Keratinocyte (primary cell): ENCODE results near the gene SYNGR1. TPM values are rescaled to one million over a fixed set of nuclear protein-coding genes. Genes with fewer than 3 reads are reported as not detected.

Source experiments
- DNase-seq: peaks from one replicate; pipeline ENCODE4 v3.0.0-alpha.2; 2011; ENCODE audit warnings: low read depth, missing footprints, low spot score
- FAIRE-seq: peaks from 2 replicates; lab custom pipeline; 2011; peaks lifted over from hg19 to GRCh38; lab: Jason Lieb, UNC
- H2AFZ ChIP-seq: 2 replicates; pipeline ENCODE4 v1.6.0; 2012; ENCODE audit warnings: low read length, control low read depth, inconsistent platforms; ENCODE audit not compliant: control insufficient read depth
- H3K27ac ChIP-seq: 2 replicates; pipeline ENCODE4 v1.5.1; 2011; ENCODE audit warnings: low read length; ENCODE audit not compliant: control insufficient read depth, insufficient read depth
- H3K27me3 ChIP-seq: 3 replicates; pipeline ENCODE4 v1.6.0; 2011; ENCODE audit warnings: low read length; ENCODE audit not compliant: control insufficient read depth, insufficient read depth; ENCODE audit errors: extremely low read depth
- H3K36me3 ChIP-seq, 2 experiments: 2 replicates in 1 of 2; 3 replicates in 1 of 2; pipeline ENCODE4 v1.5.1; 2011; ENCODE audit warnings: low read length in 2 of 2, mild to moderate bottlenecking in 1 of 2; ENCODE audit not compliant: control insufficient read depth in 2 of 2, insufficient read depth in 2 of 2; ENCODE audit errors: extremely low read depth in 1 of 2
- H3K4me1 ChIP-seq: 3 replicates; pipeline ENCODE4 v1.5.1; 2011; ENCODE audit warnings: low read length; ENCODE audit not compliant: control insufficient read depth, insufficient read depth; ENCODE audit errors: extremely low read depth
- H3K4me2 ChIP-seq: 3 replicates; pipeline ENCODE4 v1.6.0; 2011; ENCODE audit warnings: low read depth, low read length; ENCODE audit not compliant: control insufficient read depth, insufficient read depth; ENCODE audit errors: extremely low read depth
- H3K4me3 ChIP-seq, 3 experiments: fragments of 200-600 bp in 1 of 3; sonication (generic) in 1 of 3; 2 replicates in 2 of 3; 3 replicates in 1 of 3; pipeline ENCODE4 v1.5.1; 2011 to 2016; ENCODE audit warnings: low read length in 3 of 3, mild to moderate bottlenecking in 3 of 3, control low read depth in 2 of 3, inconsistent platforms in 1 of 3, low read depth in 1 of 3, mixed read lengths in 1 of 3, mixed run types in 1 of 3, moderate library complexity in 1 of 3; ENCODE audit not compliant: control insufficient read depth in 2 of 3, insufficient read depth in 2 of 3; ENCODE audit errors: extremely low read depth in 1 of 3
- H3K79me2 ChIP-seq: 2 replicates; pipeline ENCODE4 v1.6.0; 2012; ENCODE audit warnings: low read length; ENCODE audit not compliant: control insufficient read depth, insufficient read depth
- H3K9ac ChIP-seq: 3 replicates; pipeline ENCODE4 v1.6.0; 2011; ENCODE audit warnings: low read length; ENCODE audit not compliant: control insufficient read depth, insufficient read depth; ENCODE audit errors: extremely low read depth
- H3K9me1 ChIP-seq: 3 replicates; pipeline ENCODE4 v1.6.0; 2011; ENCODE audit warnings: low read length; ENCODE audit not compliant: control insufficient read depth, insufficient read depth; ENCODE audit errors: extremely low read depth
- H3K9me3 ChIP-seq: 2 replicates; pipeline ENCODE4 v1.5.1; 2012; ENCODE audit warnings: low read depth, low read length; ENCODE audit not compliant: control insufficient read depth
- H4K20me1 ChIP-seq: 3 replicates; pipeline ENCODE4 v1.6.0; 2011; ENCODE audit warnings: low read length; ENCODE audit not compliant: control insufficient read depth, insufficient read depth; ENCODE audit errors: extremely low read depth
- CTCF ChIP-seq, 3 experiments: IDR thresholded peaks in 1 of 3; conservative IDR thresholded peaks in 1 of 3; optimal IDR thresholded peaks in 1 of 3; 2 replicates in 2 of 3; 3 replicates in 1 of 3; pipeline versions ENCODE3 to v1.5.1; 2011; ENCODE audit warnings: low read length in 3 of 3, mild to moderate bottlenecking in 3 of 3, moderate library complexity in 2 of 3, control low read depth in 1 of 3, inconsistent platforms in 1 of 3; ENCODE audit not compliant: insufficient read depth in 2 of 3; ENCODE audit errors: extremely low read depth in 1 of 3
- EZH2 ChIP-seq: IDR thresholded peaks from one replicate; pipeline ENCODE4 v1.6.1; 2012; ENCODE audit warnings: inconsistent platforms, mild to moderate bottlenecking, low read length, moderate library complexity
- dilution Hi-C: fragments of 300-500 bp; cut with MboI; formaldehyde crosslinking; loops from one replicate; pipeline ENCODE4 v1.7.0; 2020; ENCODE audit warnings: low sequenced_read_pairs; ENCODE audit not compliant: extremely low pct_ligation_motif_present
- polyA plus RNA-seq, 5 experiments: library from polyadenylated mRNA; depleted of rRNA in 3 of 5; stranded (reverse) in 3 of 5; stranded (forward) in 1 of 5; unstranded in 1 of 5; fragments of >200 nt; gene quantifications; 1 replicate in 1 of 5; 2 replicates in 3 of 5; 3 replicates in 1 of 5; pipeline versions ENCODE4 v1.2.1 to v1.2.3, GENCODE V29; 2011 to 2012; ENCODE audit warnings: missing spikeins in 2 of 5, low read depth in 1 of 5, low replicate concordance in 1 of 5

Gene SYNGR1
- polyA plus RNA-seq, 1 donor (not counting 4 experiments of a cell fraction or from before 2014, with no cell fraction given) = 0.63 TPM

GRCh38 chr22:39317775-39318506 lies 31.9 kb upstream of the SYNGR1 start:
- Histone ChIP-seq H3K9ac (peak overlapping the region; percentile 100), H3K9me1 (peaks cover 4% of the 10 kb centered on the region), H3K79me2 (peaks cover 62% of the 10 kb centered on the region), H3K27ac (peak overlapping the region; percentile 99), H3K4me1 (peaks cover 32% of the 10 kb centered on the region), H3K4me3 (peak overlapping the region; percentile 67 to 85 (median 80)), H3K9me3 (no peaks in the 10 kb centered on the region), H2AFZ (no peak overlapping the region), H3K27me3 (no peaks in the 10 kb centered on the region), H4K20me1 (peaks cover 51% of the 10 kb centered on the region), H3K36me3 (peaks cover 43 to 62% of the 10 kb centered on the region in 2 experiments), H3K4me2 (peak overlapping the region; percentile 87)
- peak; percentile 40 for DNase-seq
- TF ChIP-seq EZH2 (no peak), CTCF (optimal IDR thresholded peaks at IDR 0.05 in 1 of 3, IDR thresholded peaks at IDR 0.05 in 1 of 3, conservative IDR thresholded peaks at IDR 0.05 in 1 of 3; ENCODE audit: extremely low read depth in 1 of 3, insufficient read depth in 2 of 3, low read length in 3 of 3) (no peak)
- dilution Hi-C loops = no loop called here
- FAIRE-seq = no peak

GRCh38 chr22:39318507-39319283 lies 31.1 kb upstream of the SYNGR1 start:
- H3K4me1 ChIP-seq = peaks cover 24% of the 10 kb centered on the region
- H3K79me2 ChIP-seq = peaks cover 57% of the 10 kb centered on the region
- DNase-seq (peak; percentile 23), FAIRE-seq (no peak)
- H2AFZ ChIP-seq = no peak overlapping the region
- H3K4me3 ChIP-seq = peak overlapping the region; percentile 67 to 85 (median 80)
- H3K9me1 ChIP-seq = peaks cover 4% of the 10 kb centered on the region
- peaks cover 44% of the 10 kb centered on the region for H4K20me1 ChIP-seq
- H3K27ac ChIP-seq = peak overlapping the region; percentile 99
- H3K9me3 ChIP-seq = no peaks in the 10 kb centered on the region
- H3K4me2 ChIP-seq = peak overlapping the region; percentile 87
- dilution Hi-C loops = no loop called here
- no peaks in the 10 kb centered on the region for H3K27me3 ChIP-seq
- peaks cover 37 to 54% of the 10 kb centered on the region in 2 experiments for H3K36me3 ChIP-seq
- H3K9ac ChIP-seq = peak overlapping the region; percentile 100
- no peak for TF ChIP-seq CTCF (optimal IDR thresholded peaks at IDR 0.05 in 1 of 3, IDR thresholded peaks at IDR 0.05 in 1 of 3, conservative IDR thresholded peaks at IDR 0.05 in 1 of 3; ENCODE audit: extremely low read depth in 1 of 3, insufficient read depth in 2 of 3, low read length in 3 of 3)
- TF ChIP-seq EZH2 = no peak
